Measurements from ENCODE around the gene CDH13.

The CDH13 gene

DNA sequence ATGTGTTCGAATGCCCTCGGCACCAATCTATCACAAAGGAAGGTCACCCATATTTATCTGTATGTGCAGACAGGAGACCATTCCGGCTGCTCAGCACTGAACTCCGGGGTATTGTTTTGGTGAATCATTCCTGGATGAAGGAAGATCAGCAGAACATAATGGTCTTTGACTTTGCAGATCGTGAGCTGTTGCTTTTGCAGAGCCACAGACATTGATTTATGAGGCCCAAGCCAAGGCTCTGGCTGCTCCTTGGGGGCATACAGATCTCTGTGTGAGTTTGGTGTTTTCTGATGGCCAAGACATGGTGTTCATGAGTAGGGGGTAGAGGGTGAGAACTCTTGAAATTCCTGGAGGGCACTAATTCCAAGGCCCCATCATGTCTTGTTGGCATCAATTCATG lies 722.2 kb downstream of the CDH13 start:
- ATAC-seq (ENCODE audit: low read depth) (no peak), DNase-seq (ENCODE audit: low spot score) (no peak)
- Histone ChIP-seq H3K27me3 (ENCODE audit: insufficient read depth, poor library complexity, severe bottlenecking) (no peaks in the 10 kb centered on the region), H3K4me3 (ENCODE audit: severe bottlenecking) (no peak overlapping the region), H3K27ac (ENCODE audit: poor library complexity, severe bottlenecking) (no peak overlapping the region), H3K4me1 (ENCODE audit: insufficient read depth, poor library complexity, severe bottlenecking) (no peaks in the 10 kb centered on the region), H3K9me3 (ENCODE audit: severe bottlenecking) (no peaks in the 10 kb centered on the region), H3K36me3 (ENCODE audit: low read depth) (no peaks in the 10 kb centered on the region)
- no peak for TF ChIP-seq CTCF (IDR thresholded peaks at IDR 0.05; ENCODE audit: poor library complexity, severe bottlenecking)

DNA sequence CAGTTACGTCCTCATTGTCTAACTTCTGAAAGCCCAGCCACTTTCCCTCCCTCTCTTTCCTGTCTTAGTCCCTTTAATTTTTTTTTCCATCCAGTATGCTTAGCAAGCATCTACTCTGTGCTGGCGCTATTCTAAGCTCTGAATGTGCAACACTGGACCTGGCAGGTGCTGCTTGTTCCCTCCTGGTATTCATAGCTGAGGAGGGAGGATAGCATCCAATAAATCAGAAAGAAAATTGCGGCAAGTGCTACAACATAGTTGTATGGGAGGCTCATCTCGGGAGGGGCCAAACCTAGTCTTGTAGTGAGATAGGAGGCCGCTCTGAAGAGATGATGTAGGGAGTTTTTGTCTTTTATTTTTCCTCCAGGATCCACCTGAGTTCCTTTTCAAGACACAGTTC lies 723.7 kb downstream of the CDH13 start:
- no peak overlapping the region for H3K27ac ChIP-seq (ENCODE audit: poor library complexity, severe bottlenecking)
- no peaks in the 10 kb centered on the region for H3K36me3 ChIP-seq (ENCODE audit: low read depth)
- TF ChIP-seq CTCF (IDR thresholded peaks at IDR 0.05; ENCODE audit: poor library complexity, severe bottlenecking) = no peak
- no peaks in the 10 kb centered on the region for H3K4me1 ChIP-seq (ENCODE audit: insufficient read depth, poor library complexity, severe bottlenecking)
- H3K4me3 ChIP-seq (ENCODE audit: severe bottlenecking) = no peak overlapping the region
- ATAC-seq (ENCODE audit: low read depth) (no peak), DNase-seq (ENCODE audit: low spot score) (no peak)
- no peaks in the 10 kb centered on the region for H3K27me3 ChIP-seq (ENCODE audit: insufficient read depth, poor library complexity, severe bottlenecking)
- H3K9me3 ChIP-seq (ENCODE audit: severe bottlenecking) = no peaks in the 10 kb centered on the region

DNA sequence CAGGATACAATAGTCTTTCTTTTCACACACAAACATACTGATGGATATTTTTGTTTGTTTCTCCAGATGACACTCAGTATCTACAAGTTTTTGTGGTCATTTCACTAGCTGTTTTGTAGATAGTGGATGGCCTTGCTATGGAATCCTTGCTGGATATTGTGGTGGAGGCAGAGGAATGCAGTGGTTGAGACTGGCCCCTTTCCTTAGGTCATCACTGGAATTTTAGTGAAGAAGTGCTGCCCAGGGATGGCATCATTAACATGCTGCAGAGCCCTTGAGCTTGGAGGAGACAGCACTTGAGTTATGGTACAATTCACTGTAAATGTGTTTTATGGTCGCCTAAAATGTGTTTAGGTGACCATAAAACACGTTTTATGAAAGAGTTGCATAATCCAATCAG lies 725.1 kb downstream of the CDH13 start:
- Histone ChIP-seq H3K27me3 (ENCODE audit: insufficient read depth, poor library complexity, severe bottlenecking) (no peaks in the 10 kb centered on the region), H3K36me3 (ENCODE audit: low read depth) (no peaks in the 10 kb centered on the region), H3K27ac (ENCODE audit: poor library complexity, severe bottlenecking) (no peak overlapping the region), H3K4me1 (ENCODE audit: insufficient read depth, poor library complexity, severe bottlenecking) (no peaks in the 10 kb centered on the region), H3K9me3 (ENCODE audit: severe bottlenecking) (no peaks in the 10 kb centered on the region), H3K4me3 (ENCODE audit: severe bottlenecking) (no peak overlapping the region)
- no peak for TF ChIP-seq CTCF (IDR thresholded peaks at IDR 0.05; ENCODE audit: poor library complexity, severe bottlenecking)
- DNase-seq (ENCODE audit: low spot score) (no peak), ATAC-seq (ENCODE audit: low read depth) (no peak)

- H3K4me3 ChIP-seq (ENCODE audit: severe bottlenecking) = no peak overlapping the region
- no peaks in the 10 kb centered on the region for H3K4me1 ChIP-seq (ENCODE audit: insufficient read depth, poor library complexity, severe bottlenecking)
- H3K27ac ChIP-seq (ENCODE audit: poor library complexity, severe bottlenecking) = no peak overlapping the region
- H3K27me3 ChIP-seq (ENCODE audit: insufficient read depth, poor library complexity, severe bottlenecking) = no peaks in the 10 kb centered on the region
- H3K36me3 ChIP-seq (ENCODE audit: low read depth) = no peaks in the 10 kb centered on the region
- ATAC-seq (ENCODE audit: low read depth) (no peak), DNase-seq (ENCODE audit: low spot score) (no peak)
- H3K9me3 ChIP-seq (ENCODE audit: severe bottlenecking) = no peaks in the 10 kb centered on the region
- no peak for TF ChIP-seq CTCF (IDR thresholded peaks at IDR 0.05; ENCODE audit: poor library complexity, severe bottlenecking)
These were observed 726.5 kb downstream of the CDH13 start for GRCh38 chr16:83353241-83353640.

- Histone ChIP-seq H3K27ac (ENCODE audit: poor library complexity, severe bottlenecking) (no peak overlapping the region), H3K4me3 (ENCODE audit: severe bottlenecking) (no peak overlapping the region), H3K27me3 (ENCODE audit: insufficient read depth, poor library complexity, severe bottlenecking) (no peaks in the 10 kb centered on the region), H3K4me1 (ENCODE audit: insufficient read depth, poor library complexity, severe bottlenecking) (no peaks in the 10 kb centered on the region), H3K9me3 (ENCODE audit: severe bottlenecking) (no peaks in the 10 kb centered on the region), H3K36me3 (ENCODE audit: low read depth) (no peaks in the 10 kb centered on the region)
- no peak for TF ChIP-seq CTCF (IDR thresholded peaks at IDR 0.05; ENCODE audit: poor library complexity, severe bottlenecking)
- ATAC-seq (ENCODE audit: low read depth) (no peak), DNase-seq (ENCODE audit: low spot score) (no peak)
These were observed 727.2 kb downstream of the CDH13 start for GRCh38 chr16:83354015-83354414.

Measured in RWPE2 (cell line).